HL-60 (cell line): Measurements from ENCODE around the gene GATD1.

Experiments
- CTCF ChIP-seq: IDR thresholded peaks from one replicate; pipeline ENCODE4 v1.5.1; 2011; ENCODE audit warnings: low read length, control low read depth, inconsistent platforms; ENCODE audit not compliant: insufficient read depth
- POLR2AphosphoS5 ChIP-seq: IDR thresholded peaks from 2 replicates; pipeline ENCODE4 v1.6.1; 2012; ENCODE audit warnings: low read depth
- REST ChIP-seq: IDR thresholded peaks from 2 replicates; pipeline ENCODE4 v1.6.1; 2012; ENCODE audit warnings: low read depth; ENCODE audit not compliant: insufficient replicate concordance

- no peak for TF ChIP-seq POLR2AphosphoS5
- TF ChIP-seq CTCF = no peak
- TF ChIP-seq REST = no peak
Observed at GRCh38 chr11:794766-795633, 17.7 kb upstream of the GATD1 start.
